IMR-90 (cell line): Measurements from ENCODE around the gene SLC4A7. TPM values are rescaled to one million over a fixed set of nuclear protein-coding genes. Genes with fewer than 3 reads are reported as not detected.

Experiments
- ATAC-seq: fragments of 200-7000 bp; cut with Tn5 transposase; 2 replicates; pipeline ENCODE4 v1.9.1; 2020; ENCODE audit warnings: low read depth, mild to moderate bottlenecking, moderate library complexity
- BruUV-seq: library from RNA; stranded (reverse); fragments of 400-500 nt; replicated peaks from 2 replicates; lab custom pipeline; 2021; lab: Mats Ljungman, UMichigan
- CTCF ChIA-PET: fragments of 300-600 bp; formaldehyde crosslinking; extraction: SDS; loops from one replicate; lab custom pipeline; 2021; ENCODE audit warnings: antibody characterized with exemption; lab: Yijun Ruan, JAX
- POLR2A ChIA-PET: fragments of 300-600 bp; sonication (Branson Sonifier 250); formaldehyde crosslinking; loops from one replicate; lab custom pipeline; 2022; ENCODE audit warnings: antibody characterized with exemption; ENCODE audit not compliant: unreplicated experiment; lab: Charles Lee
- DNase-seq: peaks from one replicate; pipeline ENCODE4 v3.0.0; 2013
- H2AFZ ChIP-seq: replicated peaks from 2 replicates; pipeline ENCODE3; 2013; ENCODE audit warnings: low read length, mild to moderate bottlenecking; ENCODE audit not compliant: poor library complexity
- H2AK5ac ChIP-seq: 2 replicates; pipeline ENCODE4 v1.6.1; 2013; ENCODE audit warnings: low read depth, low read length, inconsistent platforms
- H2AK9ac ChIP-seq: replicated peaks from 2 replicates; pipeline ENCODE3; 2013; ENCODE audit warnings: mild to moderate bottlenecking, low read depth, low read length, moderate library complexity; ENCODE audit not compliant: poor library complexity
- H2BK120ac ChIP-seq: 2 replicates; pipeline ENCODE4 v1.6.1; 2013; ENCODE audit warnings: low read depth, low read length, inconsistent platforms
- H2BK15ac ChIP-seq: 3 replicates; pipeline ENCODE4 v1.6.1; 2013; ENCODE audit warnings: low read depth, low read length, inconsistent platforms
- H2BK20ac ChIP-seq: 2 replicates; pipeline ENCODE4 v1.6.1; 2013; ENCODE audit warnings: low read depth, mild to moderate bottlenecking, inconsistent platforms, low read length, moderate library complexity
- H2BK5ac ChIP-seq: 2 replicates; pipeline ENCODE4 v1.6.1; 2013; ENCODE audit warnings: mild to moderate bottlenecking, low read depth, low read length, inconsistent platforms; ENCODE audit not compliant: poor library complexity, severe bottlenecking
- H3K14ac ChIP-seq: replicated peaks from 2 replicates; pipeline ENCODE4 v1.6.1; 2013; ENCODE audit warnings: low read depth, low read length, inconsistent platforms
- H3K18ac ChIP-seq: 2 replicates; pipeline ENCODE4 v1.6.1; 2013; ENCODE audit warnings: low read depth, low read length, control low read depth
- H3K23ac ChIP-seq: 2 replicates; pipeline ENCODE4 v1.6.1; 2013; ENCODE audit warnings: low read depth, low read length, inconsistent platforms
- H3K27ac ChIP-seq: 2 replicates; pipeline ENCODE4 v1.5.1; 2013; ENCODE audit warnings: mild to moderate bottlenecking, control low read depth, low read length; ENCODE audit not compliant: insufficient read depth
- H3K27me3 ChIP-seq: 2 replicates; pipeline ENCODE4 v1.6.1; 2013; ENCODE audit warnings: low read length; ENCODE audit not compliant: control insufficient read depth, insufficient read depth
- H3K36me3 ChIP-seq: 2 replicates; pipeline ENCODE4 v1.6.1; 2013; ENCODE audit warnings: low read length, mixed read lengths; ENCODE audit not compliant: control insufficient read depth, insufficient read depth
- H3K4ac ChIP-seq: 2 replicates; pipeline ENCODE4 v1.6.1; 2013; ENCODE audit warnings: low read depth, low read length, inconsistent platforms
- H3K4me1 ChIP-seq: 2 replicates; pipeline ENCODE4 v1.6.1; 2013; ENCODE audit warnings: low read length, mixed read lengths; ENCODE audit not compliant: control insufficient read depth, insufficient read depth
- H3K4me2 ChIP-seq: 2 replicates; pipeline ENCODE4 v1.6.1; 2013; ENCODE audit warnings: low read depth, mild to moderate bottlenecking, control low read depth, low read length, moderate library complexity
- H3K4me3 ChIP-seq: 2 replicates; pipeline ENCODE4 v1.5.1; 2013; ENCODE audit warnings: low read depth, mild to moderate bottlenecking, control low read depth, low read length, moderate library complexity; ENCODE audit not compliant: insufficient read depth
- H3K56ac ChIP-seq: 2 replicates; pipeline ENCODE4 v1.6.1; 2013; ENCODE audit warnings: low read length, inconsistent platforms; ENCODE audit not compliant: insufficient read depth; ENCODE audit errors: extremely low read depth
- H3K79me1 ChIP-seq, 2 experiments: 2 replicates each; pipeline ENCODE4 v1.6.1; 2013; ENCODE audit warnings: low read length in 2 of 2, inconsistent platforms in 1 of 2, low read depth in 1 of 2
- H3K9ac ChIP-seq: 2 replicates; pipeline ENCODE4 v1.6.1; 2013; ENCODE audit warnings: low read depth, low read length, control low read depth
- H3K9me1 ChIP-seq: 2 replicates; pipeline ENCODE4 v1.6.1; 2013; ENCODE audit warnings: low read length, inconsistent platforms; ENCODE audit not compliant: insufficient read depth
- H3K9me3 ChIP-seq: 2 replicates; pipeline ENCODE4 v1.6.1; 2013; ENCODE audit warnings: low read length; ENCODE audit not compliant: control insufficient read depth, insufficient read depth
- H4K20me1 ChIP-seq: 2 replicates; pipeline ENCODE4 v1.6.1; 2013; ENCODE audit warnings: low read length, inconsistent platforms; ENCODE audit not compliant: insufficient read depth
- H4K5ac ChIP-seq: 2 replicates; pipeline ENCODE4 v1.6.1; 2013; ENCODE audit warnings: mild to moderate bottlenecking, low read depth, low read length, control low read depth
- H4K8ac ChIP-seq, 2 experiments: 2 replicates each; pipeline ENCODE4 v1.6.1; 2013; ENCODE audit warnings: low read depth in 2 of 2, low read length in 2 of 2, control low read depth in 1 of 2, inconsistent platforms in 1 of 2
- H4K91ac ChIP-seq: 2 replicates; pipeline ENCODE4 v1.6.1; 2013; ENCODE audit warnings: low read depth, low read length, inconsistent platforms; ENCODE audit not compliant: insufficient read depth
- CEBPB ChIP-seq: IDR thresholded peaks from 2 replicates; pipeline ENCODE4 v1.6.1; 2012; ENCODE audit warnings: low read depth, low read length, improper control_type of control experiment
- CTCF ChIP-seq: conservative IDR thresholded peaks from 2 replicates; pipeline ENCODE4 v1.5.1; 2012; ENCODE audit warnings: mild to moderate bottlenecking, low read depth, low read length, improper control_type of control experiment
- POLR2A ChIP-seq: IDR thresholded peaks from 2 replicates; pipeline ENCODE4 v1.6.1; 2012; ENCODE audit warnings: mild to moderate bottlenecking, low read depth, low read length
- WGBS, 2 experiments: methylation state at CpG; one replicate each; pipeline versions ENCODE4 v1.1.5 to v1.1.7; 2013; ENCODE audit warnings: missing lambda C conversion rate in 2 of 2; ENCODE audit not compliant: insufficient read length in 1 of 2; ENCODE audit errors: extremely low coverage in 2 of 2; 5-methylcytosine and 5-hydroxymethylcytosine counted together
- dilution Hi-C: fragments of 300-500 bp; cut with HindIII; formaldehyde crosslinking; loops from one replicate; pipeline ENCODE4 v1.14.3; 2018; ENCODE audit warnings: low sequenced_read_pairs; ENCODE audit not compliant: unreplicated experiment
- in situ Hi-C: fragments of 300-500 bp; cut with MboI; formaldehyde crosslinking; loops from 3 replicates; pipeline ENCODE4 v1.14.3; 2019; ENCODE audit warnings: low sequenced_read_pairs, inconsistent platforms, mixed read lengths
- intact Hi-C: fragments of 100-400 bp; cut with micrococcal nuclease; formaldehyde crosslinking; loops from 2 replicates; pipeline ENCODE4 v1.10.0; 2022
- polyA plus RNA-seq, 3 experiments: library from polyadenylated mRNA; depleted of rRNA; stranded (reverse); fragments of >200 nt; gene quantifications; 2 replicates each; pipeline ENCODE4 v1.2.3, GENCODE V29; 2012; ENCODE audit warnings: low replicate concordance in 1 of 3
- total RNA-seq: library from RNA; depleted of rRNA; stranded (reverse); fragments of >200 nt; gene quantifications from 2 replicates; pipeline ENCODE4 v1.2.3, GENCODE V29; 2012

The SLC4A7 gene
- total and polyA plus RNA-seq, 2 of the 4 experiments (the other 2 are of a cell fraction), result 17.7 to 50.4 TPM

GRCh38 chr3:27345045-27345444 is 139.1 kb downstream of the SLC4A7 start:
- Histone ChIP-seq H3K9me3 (no peaks in the 10 kb centered on the region), H3K14ac (no peak overlapping the region), H4K91ac (no peak overlapping the region), H3K23ac (no peak overlapping the region), H3K27me3 (no peaks in the 10 kb centered on the region), H2BK20ac (no peak overlapping the region), H2BK15ac (no peak overlapping the region), H2BK120ac (no peak overlapping the region), H2AK9ac (no peak overlapping the region), H3K27ac (no peak overlapping the region), H3K4me1 (no peaks in the 10 kb centered on the region), H3K4me2 (no peak overlapping the region), H3K18ac (no peak overlapping the region), H3K9ac (no peak overlapping the region), H4K8ac (no peak overlapping the region), H4K20me1 (no peaks in the 10 kb centered on the region), H3K9me1 (no peaks in the 10 kb centered on the region; the same call in 1 of the 2 replicates), H2AK5ac (no peak overlapping the region), H3K4me3 (no peak overlapping the region), H3K56ac (no peak overlapping the region), H3K79me1 (no peaks in the 10 kb centered on the region), H3K36me3 (peaks cover 1% of the 10 kb centered on the region; the same call in 1 of the 2 replicates), H2AFZ (no peak overlapping the region), H3K4ac (no peak overlapping the region), H4K5ac (no peak overlapping the region), H2BK5ac (no peak overlapping the region)
- ATAC-seq (no peak), DNase-seq (no peak)
- WGBS, 2 experiments, result no CpG with 5 or more reads among the region's 2 CpGs
- dilution Hi-C loops, result no loop called here
- in situ Hi-C loops, result no loop called here
- no TSS peak for BruUV-seq
- intact Hi-C loops, result no loop called here
- TF ChIP-seq CEBPB (no peak), POLR2A (no peak), CTCF (no peak)
- ChIA-PET POLR2A (no interaction called here), CTCF (no interaction called here)
